LNCAP (cell line): ENCODE results near the gene ATP6V1G1.

Experiments
- CTCF ChIP-seq: fragments of 450-650 bp; IDR thresholded peaks from 2 replicates; pipeline ENCODE4 v1.5.1; 2017; ENCODE audit warnings: mild to moderate bottlenecking

ATP6V1G1 gene

GRCh38 chr9:114594136-114594535 lies 6.6 kb downstream of the ATP6V1G1 start:
- no peak for TF ChIP-seq CTCF

DNA sequence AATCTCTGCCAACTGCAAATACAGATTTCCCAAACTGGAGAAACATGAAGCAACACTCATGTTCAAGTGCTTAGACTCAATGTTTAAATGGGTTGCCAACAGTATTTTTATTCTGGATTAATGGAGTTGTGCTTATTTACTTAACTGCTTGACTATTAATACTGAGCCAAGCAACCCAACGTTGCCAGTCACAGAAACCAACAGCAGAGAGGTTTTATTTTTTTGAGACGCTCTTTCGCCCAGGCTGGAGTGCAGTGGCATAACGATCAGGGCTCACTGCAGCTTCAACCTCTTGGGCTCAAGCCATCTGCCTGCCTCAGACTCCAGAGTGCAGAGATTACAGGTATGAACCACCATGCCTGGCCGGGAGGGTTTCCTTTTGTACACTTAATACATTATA lies 15.1 kb downstream of the ATP6V1G1 start:
- no peak for TF ChIP-seq CTCF

DNA sequence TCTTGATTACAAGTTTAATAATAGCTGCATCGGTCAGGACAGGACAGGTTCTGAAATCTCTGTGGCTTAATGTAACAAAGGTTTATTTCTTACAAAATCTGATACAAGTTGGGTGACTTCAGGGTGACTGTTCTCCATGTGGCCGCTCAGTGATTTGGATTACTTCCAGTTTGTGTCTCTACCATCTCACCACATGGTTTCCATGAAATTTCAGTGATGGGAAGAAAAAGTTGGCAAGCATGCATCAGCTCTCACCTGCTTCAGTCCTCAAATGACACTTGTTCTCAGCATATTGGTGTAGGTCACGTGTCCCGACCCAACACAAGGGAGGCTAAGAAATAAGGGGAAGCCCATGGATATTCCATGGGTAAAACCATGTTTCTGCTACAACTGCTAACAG lies 15.7 kb downstream of the ATP6V1G1 start:
- no peak for TF ChIP-seq CTCF

DNA sequence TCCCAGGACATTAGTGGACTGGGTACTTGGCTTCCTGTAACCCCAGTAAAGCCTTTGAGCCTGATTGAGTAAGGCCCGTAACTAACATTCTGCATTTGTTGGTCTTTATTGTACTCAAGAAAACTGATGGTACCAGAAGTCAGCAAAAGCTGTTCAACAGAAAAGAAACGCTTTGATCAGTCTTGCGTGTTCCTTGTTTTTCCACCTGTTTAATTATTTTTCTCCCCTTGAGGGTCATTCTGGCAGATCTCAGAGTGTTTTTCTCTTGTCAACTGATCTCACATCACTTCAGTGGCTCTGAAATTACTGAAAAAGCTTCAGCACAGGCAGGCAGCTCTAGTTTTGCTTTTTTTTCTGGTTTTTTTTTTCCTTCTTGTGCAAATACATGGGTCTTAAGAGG lies 17.4 kb downstream of the ATP6V1G1 start:
- no peak for TF ChIP-seq CTCF

GRCh38 chr9:114606068-114606467 lies 18.5 kb downstream of the ATP6V1G1 start:
- TF ChIP-seq CTCF: no peak

DNA sequence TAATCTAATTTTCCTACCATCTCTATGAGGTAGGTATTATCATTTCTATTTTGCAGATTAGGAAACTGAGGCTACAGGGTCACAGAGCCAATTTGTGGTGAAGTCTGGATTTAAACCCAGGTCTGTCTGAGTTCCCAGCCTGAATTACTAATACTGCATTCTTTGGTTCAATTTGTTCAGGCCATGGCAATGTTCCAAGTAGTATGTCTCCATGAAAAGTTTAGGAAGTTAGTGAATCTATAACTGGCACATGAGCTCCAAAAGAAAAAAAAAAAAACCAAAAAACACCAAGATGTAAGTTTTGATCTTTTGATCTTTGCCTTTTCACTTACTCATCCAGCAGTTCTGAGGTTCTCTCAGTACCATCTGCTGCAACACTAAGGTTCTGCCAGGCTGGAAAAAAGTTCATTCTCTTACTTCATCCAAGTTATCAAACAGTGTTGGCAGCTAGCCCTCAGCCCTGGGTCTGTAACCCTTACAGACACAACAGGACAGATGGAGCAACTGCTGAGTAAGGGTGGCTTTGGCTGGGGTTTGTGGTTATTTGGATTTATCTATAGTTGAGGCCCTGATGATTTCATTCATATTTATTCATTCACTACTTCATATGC lies 19.1 kb downstream of the ATP6V1G1 start:
- no peak for TF ChIP-seq CTCF

DNA sequence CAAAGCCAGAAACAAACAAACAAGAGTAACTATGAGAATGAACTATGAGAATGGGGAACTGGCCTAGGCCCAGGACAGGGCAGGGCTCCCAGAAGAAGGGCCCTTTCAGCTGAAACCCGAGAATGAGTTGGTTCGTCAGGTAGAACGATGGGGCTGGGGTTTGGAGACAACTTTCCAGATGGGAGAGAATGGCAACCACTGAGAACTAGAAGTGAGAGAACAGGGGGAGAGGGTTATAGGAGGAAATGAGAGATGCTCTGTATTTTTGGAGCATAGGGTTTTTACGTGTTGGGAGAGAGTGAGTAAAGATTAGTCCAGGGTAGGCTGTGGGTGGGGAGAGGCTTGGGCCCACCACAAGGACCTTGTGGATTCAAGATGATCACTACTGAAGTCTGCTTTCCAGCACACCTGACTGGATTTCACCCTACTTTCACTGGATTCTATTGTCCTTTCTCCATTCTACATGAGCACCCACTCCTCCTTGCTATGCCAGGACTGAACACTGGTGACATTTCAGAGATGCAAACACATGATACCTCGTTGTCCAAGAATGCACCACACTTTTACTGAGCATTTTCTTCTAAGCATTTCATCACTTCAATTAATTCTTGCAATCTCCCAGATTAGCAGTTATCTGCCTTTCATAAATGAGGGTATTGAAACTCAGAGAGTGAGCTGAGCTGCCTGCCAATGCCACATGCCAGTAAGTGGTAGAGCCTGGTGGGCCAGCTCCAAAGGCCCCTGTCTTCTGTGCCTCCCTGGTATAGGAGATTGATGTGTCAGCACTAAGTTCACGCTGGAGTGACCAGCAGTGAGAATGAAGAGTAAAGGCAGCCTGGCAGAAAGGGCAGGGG lies 20.3 kb downstream of the ATP6V1G1 start:
- no peak for TF ChIP-seq CTCF

- TF ChIP-seq CTCF: no peak
Measured at GRCh38 chr9:114608525-114608796, 20.9 kb downstream of the ATP6V1G1 start.
